Spleen (tissue), 7 donors: ENCODE measurements around the gene PLA2G5.

Experiments
- POLR2A ChIP-seq, 3 donors: fragments of 450-650 bp; IDR thresholded peaks; one replicate each; pipeline ENCODE4 v1.5.1; 2017; ENCODE audit warnings: antibody characterized with exemption in 3 of 3, mild to moderate bottlenecking in 1 of 3
- POLR2AphosphoS5 ChIP-seq, 3 donors: sonication (generic); formaldehyde crosslinking; IDR thresholded peaks; one replicate each; pipeline ENCODE4 v1.5.1; 2017; ENCODE audit warnings: antibody characterized with exemption in 3 of 3
- TF ChIP-seq, protein P1 (sequence below), 11 experiments: fragments of 200-600 bp in 7 of 11; fragments of 450-650 bp in 4 of 11; sonication (generic) in 4 of 11; IDR thresholded peaks in 8 of 11; conservative IDR thresholded peaks in 3 of 11; 1 replicate in 7 of 11; 2 replicates in 4 of 11; pipeline versions ENCODE4 v1.4.0 to v1.8.0; 2016 to 2021; ENCODE audit warnings: antibody characterized with exemption in 11 of 11, inconsistent platforms in 4 of 11, mild to moderate bottlenecking in 1 of 11
- donor health status: DM: no; HTN: no; CAD: no; lungs with moderate emphysema.
- donor health status: DM: no; HTN: no; CAD: no.
- donor health status: DM: no; HTN: no; CAD: no.

DNA sequence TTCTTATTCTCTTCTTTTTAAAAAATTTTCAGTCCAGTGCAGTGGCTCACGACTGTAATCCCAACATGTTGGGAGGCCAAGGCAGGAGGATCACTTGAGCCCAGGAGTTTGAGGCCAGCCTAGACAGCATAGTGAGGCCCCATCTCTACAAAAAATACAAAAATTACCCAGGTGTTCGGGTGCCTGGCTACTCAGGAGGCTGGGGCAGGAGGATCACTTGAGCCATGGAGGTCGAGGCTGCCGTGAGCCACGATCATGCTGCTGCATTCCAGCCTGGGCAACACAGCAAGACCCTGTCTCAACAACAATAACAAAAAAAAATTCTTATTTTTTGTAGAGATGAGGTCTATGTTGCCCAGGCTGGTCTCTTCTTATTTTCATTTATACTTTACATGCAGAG lies 41.5 kb downstream of the PLA2G5 start:
- TF ChIP-seq, protein P1, sequence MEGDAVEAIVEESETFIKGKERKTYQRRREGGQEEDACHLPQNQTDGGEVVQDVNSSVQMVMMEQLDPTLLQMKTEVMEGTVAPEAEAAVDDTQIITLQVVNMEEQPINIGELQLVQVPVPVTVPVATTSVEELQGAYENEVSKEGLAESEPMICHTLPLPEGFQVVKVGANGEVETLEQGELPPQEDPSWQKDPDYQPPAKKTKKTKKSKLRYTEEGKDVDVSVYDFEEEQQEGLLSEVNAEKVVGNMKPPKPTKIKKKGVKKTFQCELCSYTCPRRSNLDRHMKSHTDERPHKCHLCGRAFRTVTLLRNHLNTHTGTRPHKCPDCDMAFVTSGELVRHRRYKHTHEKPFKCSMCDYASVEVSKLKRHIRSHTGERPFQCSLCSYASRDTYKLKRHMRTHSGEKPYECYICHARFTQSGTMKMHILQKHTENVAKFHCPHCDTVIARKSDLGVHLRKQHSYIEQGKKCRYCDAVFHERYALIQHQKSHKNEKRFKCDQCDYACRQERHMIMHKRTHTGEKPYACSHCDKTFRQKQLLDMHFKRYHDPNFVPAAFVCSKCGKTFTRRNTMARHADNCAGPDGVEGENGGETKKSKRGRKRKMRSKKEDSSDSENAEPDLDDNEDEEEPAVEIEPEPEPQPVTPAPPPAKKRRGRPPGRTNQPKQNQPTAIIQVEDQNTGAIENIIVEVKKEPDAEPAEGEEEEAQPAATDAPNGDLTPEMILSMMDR (IDR thresholded peaks at IDR 0.05 in 8 of 11, conservative IDR thresholded peaks at IDR 0.05 in 3 of 11): no peak
- TF ChIP-seq POLR2AphosphoS5 (IDR thresholded peaks at IDR 0.05) (no peak), POLR2A (IDR thresholded peaks at IDR 0.05) (no peak)
